Measurements from ENCODE around the gene DPM1. TPM values are rescaled to one million over a fixed set of nuclear protein-coding genes. Genes with fewer than 3 reads are reported as not detected.

DPM1 gene
- 32.9 TPM for total RNA-seq

GRCh38 chr20:50957798-50958614, at the start of gene DPM1:
Gene DPM1 (minus strand): TSS chr20:50958532. CDS start chr20:50958523, 9 bp downstream.
- DNase-seq (ENCODE audit: low spot score), result peak; percentile 92
- peak; percentile 96 for ATAC-seq
- intact Hi-C loops (cut with DNase I), result no loop called here

DNA sequence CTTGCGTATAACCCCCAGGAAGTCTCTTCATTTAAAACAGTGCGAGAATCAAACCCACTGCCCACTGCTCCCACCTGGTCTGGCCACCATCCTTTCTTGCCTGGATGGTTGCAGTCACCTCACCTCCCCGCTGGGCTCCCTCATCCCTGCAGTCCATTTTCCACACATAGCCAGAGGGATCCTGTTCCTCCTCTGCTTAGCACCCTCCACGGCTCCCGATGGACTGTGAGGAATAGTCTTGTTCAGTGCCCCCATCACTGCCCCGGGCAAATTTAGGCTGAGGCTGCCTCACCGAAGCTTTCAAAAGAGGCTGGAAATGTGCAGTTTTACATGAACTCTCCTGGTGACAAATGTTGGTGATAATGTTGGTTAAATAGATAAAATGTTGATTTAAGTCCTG, 46.9 kb upstream of the DPM1 start:
- DNase-seq (ENCODE audit: low spot score), result no peak
- no peak for ATAC-seq
- intact Hi-C loops (cut with DNase I), result no loop called here

GRCh38 chr20:51004781-51005180, 46.4 kb upstream of the DPM1 start:
- ATAC-seq (no peak), DNase-seq (ENCODE audit: low spot score) (no peak)
- intact Hi-C loops (cut with DNase I), result no loop called here

- no peak for ATAC-seq
- intact Hi-C loops (cut with DNase I), result no loop called here
- DNase-seq (ENCODE audit: low spot score), result no peak
Observed at GRCh38 chr20:51004305-51004727, 46.0 kb upstream of the DPM1 start.

DNA sequence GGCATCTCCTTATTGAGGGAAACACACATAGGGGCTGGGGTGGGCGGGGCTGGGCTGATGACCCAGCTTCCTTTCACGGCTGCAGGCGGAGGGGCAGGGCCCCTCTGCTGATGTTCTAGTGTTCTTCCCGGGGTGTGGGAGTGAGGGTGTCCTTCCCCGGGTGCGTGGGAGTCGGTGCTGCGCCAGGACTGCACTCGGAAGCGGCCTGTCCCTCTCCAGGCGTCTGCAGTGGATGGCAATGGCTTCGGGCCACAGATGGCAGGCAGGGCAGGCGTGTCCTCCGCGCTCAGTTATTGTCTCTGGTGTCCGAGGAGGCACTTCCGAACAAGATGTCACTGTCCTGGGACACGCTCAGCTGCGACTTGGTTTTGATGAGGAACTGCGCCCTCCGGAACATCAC, 45.4 kb upstream of the DPM1 start:
- intact Hi-C loops (cut with DNase I), result no loop called here
- ATAC-seq, result no peak
- DNase-seq (ENCODE audit: low spot score), result no peak

DNA sequence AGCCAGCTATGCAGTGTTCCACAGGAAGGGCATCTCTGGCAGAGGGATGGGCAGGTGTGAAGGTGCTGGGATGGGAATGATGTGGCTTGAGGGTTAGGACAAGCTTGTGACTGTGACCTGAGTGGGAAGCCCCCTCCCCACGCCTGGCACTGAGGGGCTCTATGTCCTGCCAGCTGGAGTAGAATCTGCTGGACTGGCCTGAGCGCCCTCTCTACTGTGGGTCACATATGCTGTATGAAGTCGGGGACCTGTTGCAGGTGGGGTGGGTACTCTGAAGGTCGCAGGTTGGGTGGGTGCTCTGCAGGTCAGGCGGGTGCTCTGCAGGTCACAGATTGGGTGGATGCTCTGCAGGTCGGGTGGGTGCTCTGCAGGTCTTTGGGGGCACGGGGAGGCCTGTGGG, 44.3 kb upstream of the DPM1 start:
- intact Hi-C loops (cut with DNase I), result no loop called here
- DNase-seq (ENCODE audit: low spot score) (no peak), ATAC-seq (no peak)

GRCh38 chr20:51001430-51002265, 43.3 kb upstream of the DPM1 start:
- intact Hi-C loops (cut with DNase I), result no loop called here
- DNase-seq (ENCODE audit: low spot score) (no peak), ATAC-seq (no peak)

- DNase-seq (ENCODE audit: low spot score), result no peak
- intact Hi-C loops (cut with DNase I), result no loop called here
- no peak for ATAC-seq
Observed at GRCh38 chr20:50999355-50999754, 41.0 kb upstream of the DPM1 start.

DNA sequence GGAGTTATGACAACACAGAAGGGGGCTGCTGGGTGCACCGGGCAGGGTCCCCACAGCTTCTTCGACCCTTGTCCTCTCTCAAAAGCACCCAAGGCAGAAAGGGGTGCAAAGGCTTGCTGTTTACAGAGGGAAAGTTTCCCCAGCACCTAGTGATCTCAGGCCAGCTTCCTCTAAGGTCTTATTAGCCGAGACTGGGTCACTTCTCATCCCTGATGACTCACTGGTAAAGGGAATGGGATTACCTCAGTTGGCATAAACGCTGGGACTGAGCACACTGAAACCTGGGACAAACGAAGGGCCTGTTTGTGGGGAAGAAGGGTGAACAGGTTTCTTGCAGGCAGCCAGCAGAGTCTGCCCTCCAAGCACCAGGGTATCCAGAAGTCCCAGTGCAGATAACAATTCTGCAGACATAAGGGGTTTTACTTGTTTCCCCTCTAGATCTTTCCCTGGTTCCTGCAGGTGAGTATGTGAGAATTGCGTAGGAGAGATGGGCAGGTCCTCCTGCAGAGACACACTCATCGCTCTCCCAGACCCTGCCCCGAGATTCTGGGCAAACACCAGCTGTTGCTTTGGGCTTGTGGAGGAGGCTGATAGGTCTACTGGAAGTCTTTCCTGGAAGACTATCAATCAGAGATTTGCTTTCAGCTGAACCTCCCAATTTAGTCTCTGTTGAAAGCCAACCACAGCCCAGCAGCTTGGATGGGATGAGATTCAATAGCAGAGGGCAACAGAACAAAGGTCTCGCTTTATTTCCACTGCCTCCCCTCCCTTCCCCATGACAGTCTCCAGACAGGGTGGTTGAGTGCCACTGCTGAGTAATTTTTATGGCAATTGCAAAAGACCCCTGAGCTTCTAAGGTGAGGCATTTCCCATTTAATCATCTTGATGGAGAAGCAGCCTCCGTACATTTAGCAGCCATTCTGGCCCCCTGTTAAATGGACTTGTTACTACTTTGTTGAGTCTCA, 38.9 kb upstream of the DPM1 start:
- intact Hi-C loops (cut with DNase I), result no loop called here
- DNase-seq (ENCODE audit: low spot score) (no peak), ATAC-seq (no peak)

GRCh38 chr20:50995506-50995905, 37.2 kb upstream of the DPM1 start:
- intact Hi-C loops (cut with DNase I), result no loop called here
- no peak for DNase-seq (ENCODE audit: low spot score)
- ATAC-seq, result no peak

DNA sequence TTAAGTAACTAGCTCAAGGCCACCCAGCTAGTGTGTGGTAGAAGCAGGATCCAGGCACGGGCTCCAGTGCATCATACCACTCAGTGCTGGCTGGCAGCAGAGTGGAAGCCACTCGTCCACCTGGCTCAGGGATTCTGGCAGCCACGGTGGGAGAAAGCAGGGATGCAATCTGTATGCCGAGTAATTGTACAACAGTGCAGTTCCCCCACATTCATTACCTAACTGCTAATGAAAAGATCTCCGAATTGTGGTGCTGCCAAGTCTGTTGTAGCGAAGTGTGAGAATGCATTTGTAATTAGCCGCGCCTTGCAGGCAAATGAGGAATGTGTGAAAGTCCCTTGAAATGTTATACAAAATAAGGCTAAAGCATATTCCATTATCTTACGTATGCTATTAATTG, 35.5 kb upstream of the DPM1 start:
- intact Hi-C loops (cut with DNase I), result no loop called here
- no peak for ATAC-seq
- DNase-seq (ENCODE audit: low spot score), result no peak

DNA sequence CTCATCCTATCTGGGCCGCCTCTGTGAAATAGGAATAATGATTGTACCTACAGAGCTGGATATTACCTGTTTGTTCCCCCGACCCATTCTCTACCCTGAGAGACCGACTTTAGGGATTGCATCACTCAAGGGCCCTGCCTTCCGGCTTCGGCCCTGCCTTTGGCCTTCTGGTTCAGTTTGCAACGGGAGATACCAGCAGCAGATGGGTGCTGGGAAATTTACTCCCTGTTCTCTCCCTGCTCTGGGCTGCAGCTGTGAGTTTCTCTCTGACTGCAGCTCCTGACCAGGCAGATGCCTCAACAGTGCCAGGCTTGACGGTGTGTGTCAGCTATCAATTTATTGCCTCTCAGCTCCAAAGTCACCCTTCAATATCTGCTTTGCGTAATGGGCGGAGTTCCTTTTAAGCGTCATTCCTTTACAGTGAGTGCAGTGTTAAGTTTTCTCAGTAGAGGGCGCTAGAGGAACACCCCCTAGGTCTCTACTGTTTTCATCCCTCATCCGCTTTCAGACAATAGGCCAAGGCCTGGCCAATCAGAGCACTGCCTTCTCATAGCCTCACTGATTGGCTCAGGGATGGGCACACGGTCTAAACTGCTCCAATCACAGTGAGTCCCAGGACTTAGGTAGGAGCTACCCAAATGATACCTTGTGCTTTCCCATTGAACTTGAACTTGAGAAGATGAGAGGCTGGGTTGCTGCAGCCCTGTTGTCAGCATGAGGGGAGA, 34.6 kb upstream of the DPM1 start:
- DNase-seq (ENCODE audit: low spot score) (no peak), ATAC-seq (no peak)
- intact Hi-C loops (cut with DNase I), result no loop called here

DNA sequence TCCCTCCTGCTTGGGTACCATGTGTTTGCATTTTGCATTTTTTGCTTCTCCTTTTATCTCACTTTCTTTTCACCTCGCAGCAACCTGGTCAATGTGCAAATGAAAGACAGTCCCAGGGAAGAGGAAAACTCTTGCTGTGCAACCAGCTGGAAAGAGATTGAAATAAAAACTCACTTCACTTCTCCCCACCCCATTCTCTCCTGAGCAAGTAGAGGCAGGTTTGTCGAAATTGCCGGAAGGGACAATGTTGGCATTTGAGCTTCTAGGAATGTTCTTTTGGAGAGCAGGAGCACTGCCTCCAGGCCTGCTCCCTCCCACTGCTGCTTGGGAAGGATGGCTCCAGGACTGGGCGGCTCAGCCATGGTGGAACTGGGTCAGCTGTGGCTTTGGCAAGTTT, 34.0 kb upstream of the DPM1 start:
- DNase-seq (ENCODE audit: low spot score), result no peak
- no peak for ATAC-seq
- intact Hi-C loops (cut with DNase I), result no loop called here

GRCh38 chr20:50991076-50991475, 32.7 kb upstream of the DPM1 start:
- ATAC-seq (no peak), DNase-seq (ENCODE audit: low spot score) (no peak)
- intact Hi-C loops (cut with DNase I), result no loop called here

GRCh38 chr20:50987493-50988210, 29.3 kb upstream of the DPM1 start:
- ATAC-seq (peak; percentile 95), DNase-seq (ENCODE audit: low spot score) (peak; percentile 68)
- intact Hi-C loops (cut with DNase I), result loop anchor here (5.0 kb wide), 1 partner anchor 320 kb away; no protein-coding TSS in a partner anchor

GRCh38 chr20:50983321-50983720, 25.0 kb upstream of the DPM1 start:
- intact Hi-C loops (cut with DNase I), result no loop called here
- ATAC-seq (no peak), DNase-seq (ENCODE audit: low spot score) (no peak)

- ATAC-seq (no peak), DNase-seq (ENCODE audit: low spot score) (no peak)
- intact Hi-C loops (cut with DNase I), result no loop called here
Observed at GRCh38 chr20:50982363-50982762, 24.0 kb upstream of the DPM1 start.

GRCh38 chr20:50981714-50982048, 23.3 kb upstream of the DPM1 start:
- ATAC-seq (no peak), DNase-seq (ENCODE audit: low spot score) (no peak)
- intact Hi-C loops (cut with DNase I), result no loop called here

Measured in sciatic nerve (tissue), 2 donors.